Measurements from ENCODE around the gene SYNGAP1. TPM values are rescaled to one million over a fixed set of nuclear protein-coding genes. Genes with fewer than 3 reads are reported as not detected.

The SYNGAP1 gene
- total RNA-seq, 1 donor from 2014 or later: 36.1 TPM

DNA sequence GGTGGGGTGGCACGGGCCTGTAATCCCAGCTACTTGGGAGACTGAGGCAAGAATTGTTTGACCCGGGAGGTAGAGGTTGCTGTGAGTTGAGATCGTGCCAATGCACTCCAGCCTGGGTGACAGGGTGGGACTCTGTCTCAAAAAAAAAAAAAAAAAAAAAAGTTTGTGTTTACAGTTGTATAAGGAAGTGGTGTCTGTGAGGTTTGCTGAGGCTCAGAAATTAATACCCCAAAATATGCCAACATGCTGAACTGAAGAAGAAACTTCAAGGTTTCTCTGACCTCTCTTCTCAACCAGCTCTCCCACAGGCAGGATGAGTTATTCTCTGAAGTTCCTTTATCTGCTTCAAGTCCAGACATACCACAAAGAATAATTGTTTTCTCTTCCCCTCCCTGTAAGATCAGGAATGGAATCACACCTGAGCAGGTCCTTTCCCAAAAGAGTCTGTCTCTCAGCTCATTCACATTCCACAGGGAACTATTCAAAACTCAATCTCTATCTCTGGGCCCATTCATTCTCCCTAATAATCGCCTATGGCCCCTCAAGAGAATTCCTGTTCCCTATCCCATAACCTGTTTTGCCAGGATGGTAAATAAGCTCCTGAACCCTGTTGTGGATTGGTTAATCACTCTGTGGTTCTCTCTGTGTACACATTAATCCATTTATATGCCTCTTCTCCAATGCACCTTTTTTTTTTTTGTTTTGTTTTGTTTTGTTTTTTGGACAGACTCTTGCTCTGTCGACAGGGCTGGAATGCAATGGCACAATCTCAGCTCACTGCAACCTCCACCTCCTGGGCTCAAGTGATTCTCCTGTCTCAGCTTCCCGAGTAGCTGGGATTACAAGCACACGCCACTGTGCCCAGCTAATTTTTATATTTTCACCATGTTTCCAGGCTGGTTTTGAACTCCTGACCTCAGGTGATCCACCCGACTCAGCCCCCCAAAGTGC is 45.6 kb upstream of the SYNGAP1 start:
- Histone ChIP-seq H3K4me1 (ENCODE audit: insufficient read depth, low read length) (peaks cover 5% of the 10 kb centered on the region), H3K79me2 (ENCODE audit: insufficient read depth, low read length) (no peaks in the 10 kb centered on the region), H3K4me2 (ENCODE audit: low read length) (no peak overlapping the region), H2AFZ (ENCODE audit: low read depth, low read length) (no peak overlapping the region), H3K27me3 (ENCODE audit: insufficient read depth, low read length) (no peaks in the 10 kb centered on the region), H3K9me3 (ENCODE audit: insufficient read depth, low read depth, low read length) (no peaks in the 10 kb centered on the region), H3K27ac (ENCODE audit: low read depth, low read length) (no peak overlapping the region), H3K9ac (ENCODE audit: low read length) (no peak overlapping the region), H4K20me1 (ENCODE audit: insufficient read depth, low read length) (no peaks in the 10 kb centered on the region), H3K4me3 (ENCODE audit: insufficient read depth, low read depth, low read length) (no peak overlapping the region), H3K36me3 (ENCODE audit: insufficient read depth, low read length) (no peaks in the 10 kb centered on the region)
- peaks cover 3% of the 10 kb centered on the region for H3K27me3 Mint-ChIP-seq (ENCODE audit: low read depth, unreplicated experiment)
- no peak for TF ChIP-seq EZH2 (IDR thresholded peaks at IDR 0.05; ENCODE audit: insufficient read depth, low read length)
- TF ChIP-seq, protein P1, sequence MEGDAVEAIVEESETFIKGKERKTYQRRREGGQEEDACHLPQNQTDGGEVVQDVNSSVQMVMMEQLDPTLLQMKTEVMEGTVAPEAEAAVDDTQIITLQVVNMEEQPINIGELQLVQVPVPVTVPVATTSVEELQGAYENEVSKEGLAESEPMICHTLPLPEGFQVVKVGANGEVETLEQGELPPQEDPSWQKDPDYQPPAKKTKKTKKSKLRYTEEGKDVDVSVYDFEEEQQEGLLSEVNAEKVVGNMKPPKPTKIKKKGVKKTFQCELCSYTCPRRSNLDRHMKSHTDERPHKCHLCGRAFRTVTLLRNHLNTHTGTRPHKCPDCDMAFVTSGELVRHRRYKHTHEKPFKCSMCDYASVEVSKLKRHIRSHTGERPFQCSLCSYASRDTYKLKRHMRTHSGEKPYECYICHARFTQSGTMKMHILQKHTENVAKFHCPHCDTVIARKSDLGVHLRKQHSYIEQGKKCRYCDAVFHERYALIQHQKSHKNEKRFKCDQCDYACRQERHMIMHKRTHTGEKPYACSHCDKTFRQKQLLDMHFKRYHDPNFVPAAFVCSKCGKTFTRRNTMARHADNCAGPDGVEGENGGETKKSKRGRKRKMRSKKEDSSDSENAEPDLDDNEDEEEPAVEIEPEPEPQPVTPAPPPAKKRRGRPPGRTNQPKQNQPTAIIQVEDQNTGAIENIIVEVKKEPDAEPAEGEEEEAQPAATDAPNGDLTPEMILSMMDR (IDR thresholded peaks at IDR 0.05; ENCODE audit: insufficient read depth, low read depth, low read length): no peak
- FAIRE-seq (no peak), DNase-seq (ENCODE audit: low read depth) (no peak)
- H3K9me3 Mint-ChIP-seq (ENCODE audit: unreplicated experiment): no peaks in the 10 kb centered on the region
- H3K4me3 Mint-ChIP-seq (ENCODE audit: unreplicated experiment): no peak overlapping the region
- H3K36me3 Mint-ChIP-seq (ENCODE audit: low read depth, unreplicated experiment): no peaks in the 10 kb centered on the region
- no peak overlapping the region for H3K27ac Mint-ChIP-seq (ENCODE audit: unreplicated experiment)
- no peaks in the 10 kb centered on the region for H3K4me1 Mint-ChIP-seq (ENCODE audit: low read depth, unreplicated experiment)

DNA sequence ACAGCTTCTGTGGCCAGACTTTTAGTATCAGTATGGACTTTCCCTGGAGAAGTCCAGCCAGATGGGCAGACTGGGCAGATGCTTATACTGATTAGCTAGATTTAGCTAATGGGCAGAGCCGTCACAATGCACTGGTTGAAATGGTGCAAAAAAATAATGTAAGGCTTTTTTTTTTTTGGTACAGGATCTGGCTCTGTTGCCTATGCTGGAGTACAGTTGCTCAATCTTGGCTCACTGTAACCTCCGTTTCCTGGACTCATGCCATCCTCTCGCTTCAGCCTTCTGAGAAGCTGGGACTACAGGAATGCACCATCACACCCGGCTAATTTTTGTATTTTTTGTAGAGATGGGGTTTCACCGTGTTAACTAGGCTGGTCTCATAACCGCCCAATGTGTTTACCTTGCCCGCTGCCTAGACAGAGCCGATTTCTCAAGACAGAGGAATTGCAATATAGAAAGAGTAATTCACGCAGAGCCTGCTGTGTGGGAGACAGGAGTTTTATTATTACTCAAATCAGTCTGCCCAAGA is 44.7 kb upstream of the SYNGAP1 start:
- Mint-ChIP-seq H3K9me3 (ENCODE audit: unreplicated experiment) (no peaks in the 10 kb centered on the region), H3K27me3 (ENCODE audit: low read depth, unreplicated experiment) (peaks cover 3% of the 10 kb centered on the region), H3K4me3 (ENCODE audit: unreplicated experiment) (no peak overlapping the region), H3K27ac (ENCODE audit: unreplicated experiment) (no peak overlapping the region), H3K36me3 (ENCODE audit: low read depth, unreplicated experiment) (no peaks in the 10 kb centered on the region), H3K4me1 (ENCODE audit: low read depth, unreplicated experiment) (no peaks in the 10 kb centered on the region)
- no peak for TF ChIP-seq EZH2 (IDR thresholded peaks at IDR 0.05; ENCODE audit: insufficient read depth, low read length)
- TF ChIP-seq, protein P1 (IDR thresholded peaks at IDR 0.05; ENCODE audit: insufficient read depth, low read depth, low read length): no peak
- H3K4me1 ChIP-seq (ENCODE audit: insufficient read depth, low read length): peaks cover 5% of the 10 kb centered on the region
- no peak overlapping the region for H3K4me3 ChIP-seq (ENCODE audit: insufficient read depth, low read depth, low read length)
- H3K36me3 ChIP-seq (ENCODE audit: insufficient read depth, low read length): no peaks in the 10 kb centered on the region
- H3K9ac ChIP-seq (ENCODE audit: low read length): no peak overlapping the region
- FAIRE-seq: no peak
- H2AFZ ChIP-seq (ENCODE audit: low read depth, low read length): peak overlapping the region; percentile 31
- H3K27me3 ChIP-seq (ENCODE audit: insufficient read depth, low read length): no peaks in the 10 kb centered on the region
- H4K20me1 ChIP-seq (ENCODE audit: insufficient read depth, low read length): no peaks in the 10 kb centered on the region
- H3K4me2 ChIP-seq (ENCODE audit: low read length): peak overlapping the region; percentile 58
- DNase-seq (ENCODE audit: low read depth): peak; percentile 79
- H3K79me2 ChIP-seq (ENCODE audit: insufficient read depth, low read length): no peaks in the 10 kb centered on the region
- no peak overlapping the region for H3K27ac ChIP-seq (ENCODE audit: low read depth, low read length)
- no peaks in the 10 kb centered on the region for H3K9me3 ChIP-seq (ENCODE audit: insufficient read depth, low read depth, low read length)
